Stimulated activated CD8-positive, alpha-beta memory T cell treated with anti-CD3 and anti-CD28 coated beads, Interleukin-12 subunit alpha, Interleukin-12 subunit beta, amount 100 ng/mL, for 4 hours (primary cell): ENCODE measurements around the gene AP1AR.

ENCODE experiments used
- DNase-seq: peaks from one replicate; pipeline ENCODE4 v3.0.0-alpha.2; 2020; ENCODE audit warnings: low read depth

AP1AR gene

GRCh38 chr4:112222219-112222955, 9.2 kb upstream of the AP1AR start:
- DNase-seq: no peak

GRCh38 chr4:112225157-112225556, 6.4 kb upstream of the AP1AR start:
- no peak for DNase-seq

- peak; percentile 95 for DNase-seq
These were observed 458 bp upstream of the AP1AR start for GRCh38 chr4:112230879-112231778.

GRCh38 chr4:112234952-112235609, 3.5 kb downstream of the AP1AR start:
- DNase-seq: no peak

GRCh38 chr4:112236040-112236439, 4.5 kb downstream of the AP1AR start:
- DNase-seq: no peak

GRCh38 chr4:112238833-112239232, 7.2 kb downstream of the AP1AR start:
- no peak for DNase-seq

- no peak for DNase-seq
These were observed 13.8 kb downstream of the AP1AR start for GRCh38 chr4:112245383-112245782.

GRCh38 chr4:112247021-112247420, 15.4 kb downstream of the AP1AR start:
- no peak for DNase-seq

- DNase-seq: no peak
These were observed 19.5 kb downstream of the AP1AR start for GRCh38 chr4:112251019-112251643.

GRCh38 chr4:112252234-112252633, 20.6 kb downstream of the AP1AR start:
- no peak for DNase-seq

GRCh38 chr4:112253382-112254000, 21.9 kb downstream of the AP1AR start:
- DNase-seq: no peak

GRCh38 chr4:112257098-112257497, 25.5 kb downstream of the AP1AR start:
- no peak for DNase-seq

- no peak for DNase-seq
These were observed 35.2 kb downstream of the AP1AR start for GRCh38 chr4:112266823-112267222.

GRCh38 chr4:112270051-112270450, 38.5 kb downstream of the AP1AR start:
- no peak for DNase-seq

GRCh38 chr4:112270640-112271421, 39.2 kb downstream of the AP1AR start:
- DNase-seq: no peak

- no peak for DNase-seq
These were observed 40.7 kb downstream of the AP1AR start for GRCh38 chr4:112272292-112272691.

- DNase-seq: no peak
These were observed 43.4 kb downstream of the AP1AR start for GRCh38 chr4:112274959-112275358.

- no peak for DNase-seq
These were observed 44.5 kb downstream of the AP1AR start for GRCh38 chr4:112276113-112276512.

- no peak for DNase-seq
These were observed 45.6 kb downstream of the AP1AR start for GRCh38 chr4:112277220-112277619.

- no peak for DNase-seq
These were observed 46.3 kb downstream of the AP1AR start for GRCh38 chr4:112277705-112278448.
